Uterus (tissue), 2 donors: ENCODE data around the gene CSNK2B.

Experiments
- POLR2A ChIP-seq, 2 donors: fragments of 450-650 bp; IDR thresholded peaks; one replicate each; pipeline ENCODE4 v1.6.1; 2016; ENCODE audit warnings: antibody characterized with exemption in 2 of 2, mild to moderate bottlenecking in 1 of 2, moderate library complexity in 1 of 2
- TF ChIP-seq, protein P1 (sequence below), 4 experiments: fragments of 200-600 bp in 2 of 4; fragments of 450-650 bp in 2 of 4; sonication (generic) in 2 of 4; IDR thresholded peaks; one replicate each; pipeline ENCODE4 v1.5.1; 2016 to 2019; ENCODE audit warnings: antibody characterized with exemption in 4 of 4, mild to moderate bottlenecking in 2 of 4, moderate library complexity in 1 of 4

DNA sequence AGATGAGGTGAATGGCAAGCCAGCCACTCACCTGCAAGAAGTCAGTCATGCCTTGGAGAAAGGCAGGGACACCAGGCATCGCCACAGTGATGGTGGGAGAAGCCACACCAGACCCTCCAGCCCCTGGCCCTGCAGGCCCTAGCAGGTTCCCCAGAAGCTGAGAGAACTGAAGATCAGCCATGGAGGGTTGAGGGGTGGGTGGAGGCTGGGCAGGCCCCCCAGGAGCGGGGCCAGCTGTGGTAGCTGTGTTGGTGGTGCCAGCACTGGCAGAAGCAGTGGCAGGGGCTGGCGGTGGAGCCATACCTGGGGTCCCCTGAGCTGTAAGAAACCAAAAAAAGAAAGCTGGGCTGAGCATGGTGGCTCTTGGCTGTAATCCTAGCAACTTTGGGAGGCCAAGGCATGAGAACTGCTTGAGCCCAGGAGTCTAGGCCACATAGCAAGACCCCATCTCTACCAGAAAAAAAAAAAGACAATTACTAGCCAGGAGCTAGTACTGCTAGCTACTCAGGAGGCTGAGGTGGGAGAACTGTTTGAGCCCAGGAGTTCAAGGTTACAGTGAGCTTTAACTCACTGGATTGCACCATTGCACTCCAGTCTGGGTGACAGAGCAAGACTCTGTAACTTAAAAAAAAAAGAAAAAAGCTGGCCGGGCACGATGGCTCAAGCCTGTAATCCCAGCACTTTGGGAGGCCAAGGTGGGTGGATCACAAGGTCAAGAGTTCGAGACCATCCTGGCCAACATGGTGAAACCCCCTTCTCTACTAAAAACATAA is 22.9 kb upstream of the CSNK2B start:
- TF ChIP-seq POLR2A (IDR thresholded peaks at IDR 0.05) = no peak
- TF ChIP-seq, protein P1, sequence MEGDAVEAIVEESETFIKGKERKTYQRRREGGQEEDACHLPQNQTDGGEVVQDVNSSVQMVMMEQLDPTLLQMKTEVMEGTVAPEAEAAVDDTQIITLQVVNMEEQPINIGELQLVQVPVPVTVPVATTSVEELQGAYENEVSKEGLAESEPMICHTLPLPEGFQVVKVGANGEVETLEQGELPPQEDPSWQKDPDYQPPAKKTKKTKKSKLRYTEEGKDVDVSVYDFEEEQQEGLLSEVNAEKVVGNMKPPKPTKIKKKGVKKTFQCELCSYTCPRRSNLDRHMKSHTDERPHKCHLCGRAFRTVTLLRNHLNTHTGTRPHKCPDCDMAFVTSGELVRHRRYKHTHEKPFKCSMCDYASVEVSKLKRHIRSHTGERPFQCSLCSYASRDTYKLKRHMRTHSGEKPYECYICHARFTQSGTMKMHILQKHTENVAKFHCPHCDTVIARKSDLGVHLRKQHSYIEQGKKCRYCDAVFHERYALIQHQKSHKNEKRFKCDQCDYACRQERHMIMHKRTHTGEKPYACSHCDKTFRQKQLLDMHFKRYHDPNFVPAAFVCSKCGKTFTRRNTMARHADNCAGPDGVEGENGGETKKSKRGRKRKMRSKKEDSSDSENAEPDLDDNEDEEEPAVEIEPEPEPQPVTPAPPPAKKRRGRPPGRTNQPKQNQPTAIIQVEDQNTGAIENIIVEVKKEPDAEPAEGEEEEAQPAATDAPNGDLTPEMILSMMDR (IDR thresholded peaks at IDR 0.05) = no peak
